Measurements from ENCODE around the gene SLC18A2. TPM values are rescaled to one million over a fixed set of nuclear protein-coding genes. Genes with fewer than 3 reads are reported as not detected.
"Not testable (repeated sequence)": the region's sequence is repeated elsewhere in the genome, so short reads cannot be mapped to it uniquely, and the experiment has no call there.

Gene SLC18A2
- total and polyA plus RNA-seq, 5 donors from 2014 or later = 0.09 to 0.25 (median 0.15) TPM; not detected in 1

DNA sequence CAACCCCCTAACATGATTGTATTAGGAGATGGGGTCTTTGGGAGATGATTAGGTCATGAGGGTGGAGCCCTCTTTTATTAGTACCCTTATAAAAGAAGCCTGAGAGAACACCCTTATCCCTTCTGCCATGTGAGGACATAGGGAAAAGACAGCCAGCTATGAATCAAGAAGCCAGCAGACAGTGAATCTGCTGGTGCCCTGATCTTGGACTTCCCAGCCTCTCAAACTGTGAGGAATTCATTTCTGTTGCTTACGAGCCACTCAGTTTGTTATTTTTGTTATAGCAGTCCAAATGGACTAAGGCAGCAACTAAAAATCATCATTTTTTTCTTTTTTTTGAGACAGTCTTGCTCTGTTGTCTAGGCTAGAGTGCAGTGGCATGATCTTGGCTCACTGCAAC, 59.8 kb downstream of the SLC18A2 start:
- peaks cover 0 to 13% (median 3%) of the 10 kb centered on the region in 7 donors for H3K9me3 Mint-ChIP-seq
- H3K36me3 ChIP-seq (ENCODE audit: control insufficient read depth, insufficient read depth, low read length) = peaks cover 5% of the 10 kb centered on the region
- no peaks in the 10 kb centered on the region for H3K9me3 ChIP-seq (ENCODE audit: control insufficient read depth in 2 of 2, low read length in 2 of 2)
- H3K27me3 ChIP-seq (ENCODE audit: control insufficient read depth, insufficient read depth, low read length) = no peaks in the 10 kb centered on the region
- no peak overlapping the region for H3K4me3 Mint-ChIP-seq
- H3K4me1 Mint-ChIP-seq = peaks cover 0 to 11% (median 9%) of the 10 kb centered on the region in 4 donors
- H3K4me1 ChIP-seq (ENCODE audit: control insufficient read depth, insufficient read depth, low read length, poor library complexity, severe bottlenecking) = no peaks in the 10 kb centered on the region
- no peak overlapping the region for H3K27ac Mint-ChIP-seq
- ATAC-seq (ENCODE audit: low read depth in 2 of 2) (no peak), DNase-seq (no peak)
- no peak overlapping the region for H3K27ac ChIP-seq (ENCODE audit: insufficient read depth, low read length, poor library complexity, severe bottlenecking)
- H3K36me3 Mint-ChIP-seq = peaks cover 24% of the 10 kb centered on the region
- H3K27me3 Mint-ChIP-seq = no peaks in the 10 kb centered on the region
- H3K4me3 ChIP-seq (ENCODE audit: low read depth, low read length) = no peak overlapping the region

DNA sequence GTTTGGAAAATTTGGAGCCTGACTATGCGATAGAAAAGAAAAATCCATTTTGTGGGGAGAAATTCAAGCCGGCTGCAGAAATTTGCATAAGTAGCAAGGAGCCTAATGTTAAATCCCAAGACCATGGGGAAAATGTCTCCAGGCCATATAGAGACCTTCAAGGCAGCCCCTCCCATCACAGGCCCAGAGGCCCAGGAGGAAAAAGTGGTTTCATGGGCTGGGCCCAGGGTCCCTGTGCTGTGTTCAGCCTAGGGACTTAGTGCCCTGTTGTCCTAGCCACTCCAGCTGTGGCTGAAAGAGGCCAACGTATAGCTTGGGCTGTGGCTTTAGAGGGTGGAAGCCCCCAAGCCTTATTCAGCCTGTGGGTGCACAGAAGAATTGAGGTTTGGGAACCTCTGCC, 62.5 kb downstream of the SLC18A2 start:
- H3K27me3 ChIP-seq (ENCODE audit: control insufficient read depth, insufficient read depth, low read length); ATAC-seq (ENCODE audit: low read depth in 2 of 2); H3K36me3 ChIP-seq (ENCODE audit: control insufficient read depth, insufficient read depth, low read length); H3K4me1 ChIP-seq (ENCODE audit: control insufficient read depth, insufficient read depth, low read length, poor library complexity, severe bottlenecking); H3K4me1 Mint-ChIP-seq; H3K27me3 Mint-ChIP-seq; H3K27ac Mint-ChIP-seq; H3K27ac ChIP-seq (ENCODE audit: insufficient read depth, low read length, poor library complexity, severe bottlenecking); DNase-seq; H3K4me3 ChIP-seq (ENCODE audit: low read depth, low read length); H3K4me3 Mint-ChIP-seq; H3K9me3 ChIP-seq (ENCODE audit: control insufficient read depth in 2 of 2, low read length in 2 of 2): not testable (repeated sequence)
- Mint-ChIP-seq H3K36me3 (peaks cover 24% of the 10 kb centered on the region), H3K9me3 (peaks cover 0 to 13% (median 3%) of the 10 kb centered on the region in 7 donors)

DNA sequence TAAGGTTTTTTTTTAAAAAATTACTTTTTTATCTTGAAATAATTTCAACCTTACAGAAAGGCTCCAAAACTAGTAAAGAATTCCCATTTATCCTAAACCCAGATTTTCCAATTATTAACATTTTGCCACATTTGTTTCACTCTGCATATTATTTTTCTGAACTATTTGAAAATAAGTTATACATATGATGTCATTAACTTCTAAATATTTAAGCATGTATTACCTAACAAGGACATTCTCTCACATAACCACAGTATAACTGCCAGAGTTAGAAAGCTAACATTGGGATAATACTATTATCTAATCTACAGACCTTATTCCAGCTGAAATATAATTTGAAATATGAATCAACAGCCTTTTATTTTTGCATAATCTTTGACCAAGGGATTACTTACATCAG, 65.8 kb downstream of the SLC18A2 start:
- Histone ChIP-seq H3K9me3 (ENCODE audit: control insufficient read depth in 2 of 2, low read length in 2 of 2) (no peaks in the 10 kb centered on the region), H3K27ac (ENCODE audit: insufficient read depth, low read length, poor library complexity, severe bottlenecking) (no peak overlapping the region), H3K27me3 (ENCODE audit: control insufficient read depth, insufficient read depth, low read length) (no peaks in the 10 kb centered on the region), H3K4me1 (ENCODE audit: control insufficient read depth, insufficient read depth, low read length, poor library complexity, severe bottlenecking) (no peaks in the 10 kb centered on the region), H3K36me3 (ENCODE audit: control insufficient read depth, insufficient read depth, low read length) (peaks cover 5% of the 10 kb centered on the region), H3K4me3 (ENCODE audit: low read depth, low read length) (no peak overlapping the region)
- Mint-ChIP-seq H3K4me3 (no peak overlapping the region), H3K27ac (no peak overlapping the region), H3K4me1 (peaks cover 0 to 19% (median 12%) of the 10 kb centered on the region in 4 donors), H3K36me3 (peaks cover 20% of the 10 kb centered on the region), H3K9me3 (peaks cover 0 to 11% (median 1%) of the 10 kb centered on the region in 7 donors), H3K27me3 (no peaks in the 10 kb centered on the region)
- ATAC-seq (ENCODE audit: low read depth in 2 of 2) (no peak), DNase-seq (no peak)

DNA sequence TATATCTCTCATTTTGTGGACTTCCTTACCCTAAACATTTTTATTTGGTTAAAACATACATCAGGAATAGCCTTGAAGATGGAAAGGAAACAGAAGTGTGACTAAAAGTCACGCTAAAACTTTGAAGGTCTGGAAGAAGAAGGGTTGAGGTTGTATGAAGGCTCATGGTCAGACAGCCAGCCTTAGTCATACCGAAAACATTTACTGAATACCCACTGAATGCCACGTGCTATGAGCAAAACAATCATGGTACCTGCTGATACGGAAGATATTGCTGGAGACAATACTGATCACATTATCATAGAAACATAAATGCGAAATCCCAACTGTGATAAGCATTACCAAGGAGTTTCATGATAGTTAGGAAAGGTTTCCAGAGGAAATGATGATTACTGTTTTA, 70.3 kb downstream of the SLC18A2 start:
- H3K4me3 ChIP-seq (ENCODE audit: low read depth, low read length) = no peak overlapping the region
- H3K4me3 Mint-ChIP-seq = no peak overlapping the region
- peak overlapping the region in 1 of 3 donors; percentile 40 for H3K27ac Mint-ChIP-seq
- H3K27ac ChIP-seq (ENCODE audit: insufficient read depth, low read length, poor library complexity, severe bottlenecking) = no peak overlapping the region
- H3K4me1 ChIP-seq (ENCODE audit: control insufficient read depth, insufficient read depth, low read length, poor library complexity, severe bottlenecking) = no peaks in the 10 kb centered on the region
- H3K27me3 Mint-ChIP-seq = no peaks in the 10 kb centered on the region
- DNase-seq (no peak), ATAC-seq (ENCODE audit: low read depth in 2 of 2) (no peak)
- no peaks in the 10 kb centered on the region for H3K9me3 ChIP-seq (ENCODE audit: control insufficient read depth in 2 of 2, low read length in 2 of 2)
- no peaks in the 10 kb centered on the region for H3K27me3 ChIP-seq (ENCODE audit: control insufficient read depth, insufficient read depth, low read length)
- peaks cover 7% of the 10 kb centered on the region for H3K36me3 ChIP-seq (ENCODE audit: control insufficient read depth, insufficient read depth, low read length)
- peaks cover 0 to 27% (median 15%) of the 10 kb centered on the region in 4 donors for H3K4me1 Mint-ChIP-seq
- peaks cover 29% of the 10 kb centered on the region for H3K36me3 Mint-ChIP-seq
- no peaks in the 10 kb centered on the region for H3K9me3 Mint-ChIP-seq

DNA sequence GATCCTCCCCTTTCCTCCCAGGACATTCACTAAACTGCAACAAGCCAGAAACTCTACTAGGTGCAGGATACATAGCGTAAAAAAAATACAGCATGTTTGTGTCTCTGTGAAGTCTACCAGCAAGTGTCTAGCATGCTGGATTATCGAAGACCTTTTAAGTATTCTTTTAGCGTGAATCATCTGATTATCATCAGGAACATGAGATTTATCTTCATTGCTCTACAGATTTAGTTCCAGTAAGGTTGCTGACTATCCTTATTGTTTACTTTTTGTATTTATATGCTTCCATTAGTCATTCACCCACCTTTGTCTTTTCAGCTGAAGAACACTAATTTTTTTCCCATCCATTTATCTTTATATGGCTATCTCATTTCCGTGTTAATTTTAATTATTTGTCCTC, 71.5 kb downstream of the SLC18A2 start:
- Mint-ChIP-seq H3K27ac (no peak overlapping the region), H3K27me3 (no peaks in the 10 kb centered on the region), H3K9me3 (no peaks in the 10 kb centered on the region), H3K4me1 (peaks cover 0 to 29% (median 15%) of the 10 kb centered on the region in 4 donors), H3K4me3 (no peak overlapping the region), H3K36me3 (peaks cover 32% of the 10 kb centered on the region)
- DNase-seq (no peak), ATAC-seq (ENCODE audit: low read depth in 2 of 2) (no peak)
- no peaks in the 10 kb centered on the region for H3K9me3 ChIP-seq (ENCODE audit: control insufficient read depth in 2 of 2, low read length in 2 of 2)
- H3K27ac ChIP-seq (ENCODE audit: insufficient read depth, low read length, poor library complexity, severe bottlenecking) = no peak overlapping the region
- H3K4me3 ChIP-seq (ENCODE audit: low read depth, low read length) = no peak overlapping the region
- no peaks in the 10 kb centered on the region for H3K27me3 ChIP-seq (ENCODE audit: control insufficient read depth, insufficient read depth, low read length)
- H3K36me3 ChIP-seq (ENCODE audit: control insufficient read depth, insufficient read depth, low read length) = peaks cover 7% of the 10 kb centered on the region
- H3K4me1 ChIP-seq (ENCODE audit: control insufficient read depth, insufficient read depth, low read length, poor library complexity, severe bottlenecking) = no peaks in the 10 kb centered on the region

DNA sequence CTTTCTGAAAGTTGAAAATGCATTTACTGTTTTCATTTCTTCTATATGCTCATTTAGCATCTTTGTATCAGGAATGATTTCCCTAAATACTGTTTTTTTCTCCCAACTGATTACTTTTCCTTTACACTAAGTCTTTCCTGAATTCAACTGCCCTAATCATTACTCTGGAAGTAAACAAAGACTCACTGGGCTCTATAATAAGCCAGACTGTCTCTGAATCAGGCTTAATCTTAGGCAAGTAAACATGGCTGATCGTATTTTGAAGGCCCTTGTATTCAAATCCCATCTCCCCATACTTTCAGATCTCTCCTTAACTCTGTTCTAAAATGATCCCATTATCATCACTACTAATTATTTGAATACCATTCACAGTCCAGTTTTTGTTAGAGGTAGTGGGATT, 72.7 kb downstream of the SLC18A2 start:
- no peak overlapping the region for H3K4me3 Mint-ChIP-seq
- H3K27me3 Mint-ChIP-seq = no peaks in the 10 kb centered on the region
- peaks cover 7% of the 10 kb centered on the region for H3K36me3 ChIP-seq (ENCODE audit: control insufficient read depth, insufficient read depth, low read length)
- H3K4me1 Mint-ChIP-seq = peaks cover 0 to 27% (median 13%) of the 10 kb centered on the region in 4 donors
- peaks cover 0 to 1% (median 0%) of the 10 kb centered on the region in 7 donors for H3K9me3 Mint-ChIP-seq
- no peak overlapping the region for H3K4me3 ChIP-seq (ENCODE audit: low read depth, low read length)
- no peaks in the 10 kb centered on the region for H3K4me1 ChIP-seq (ENCODE audit: control insufficient read depth, insufficient read depth, low read length, poor library complexity, severe bottlenecking)
- H3K27me3 ChIP-seq (ENCODE audit: control insufficient read depth, insufficient read depth, low read length) = no peaks in the 10 kb centered on the region
- H3K9me3 ChIP-seq (ENCODE audit: control insufficient read depth in 2 of 2, low read length in 2 of 2) = no peaks in the 10 kb centered on the region
- peaks cover 37% of the 10 kb centered on the region for H3K36me3 Mint-ChIP-seq
- ATAC-seq (ENCODE audit: low read depth in 2 of 2) (no peak), DNase-seq (no peak)
- H3K27ac Mint-ChIP-seq = no peak overlapping the region
- no peak overlapping the region for H3K27ac ChIP-seq (ENCODE audit: insufficient read depth, low read length, poor library complexity, severe bottlenecking)

DNA sequence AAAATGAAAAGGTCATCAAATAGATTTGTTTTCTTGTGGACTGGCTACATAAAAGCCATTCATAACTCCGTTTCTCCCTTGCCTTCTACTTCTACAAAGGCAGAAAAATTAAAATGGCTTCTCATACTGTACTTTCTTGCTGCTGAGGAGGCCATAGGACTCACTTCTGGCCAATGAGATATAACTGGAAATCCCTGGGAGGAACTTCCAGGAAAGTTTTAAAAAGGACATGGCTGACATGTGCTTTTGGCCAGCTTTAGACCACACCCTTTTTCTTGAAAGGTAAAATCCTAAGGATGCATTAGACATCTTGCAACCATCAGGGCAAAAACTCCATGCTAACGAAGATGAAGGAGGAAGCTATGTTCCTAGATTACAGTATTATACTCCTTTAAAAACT, 75.8 kb downstream of the SLC18A2 start:
- H3K27me3 Mint-ChIP-seq = no peaks in the 10 kb centered on the region
- H3K9me3 Mint-ChIP-seq = peaks cover 0 to 1% (median 0%) of the 10 kb centered on the region in 7 donors
- no peak for ATAC-seq (ENCODE audit: low read depth in 2 of 2)
- DNase-seq = no peak
- H3K4me1 Mint-ChIP-seq = peaks cover 0 to 16% (median 8%) of the 10 kb centered on the region in 4 donors
- Histone ChIP-seq H3K27me3 (ENCODE audit: control insufficient read depth, insufficient read depth, low read length) (no peaks in the 10 kb centered on the region), H3K4me3 (ENCODE audit: low read depth, low read length) (no peak overlapping the region), H3K36me3 (ENCODE audit: control insufficient read depth, insufficient read depth, low read length) (peaks cover 7% of the 10 kb centered on the region), H3K27ac (ENCODE audit: insufficient read depth, low read length, poor library complexity, severe bottlenecking) (no peak overlapping the region), H3K4me1 (ENCODE audit: control insufficient read depth, insufficient read depth, low read length, poor library complexity, severe bottlenecking) (no peaks in the 10 kb centered on the region), H3K9me3 (ENCODE audit: control insufficient read depth in 2 of 2, low read length in 2 of 2) (no peaks in the 10 kb centered on the region)
- H3K4me3 Mint-ChIP-seq = no peak overlapping the region
- H3K36me3 Mint-ChIP-seq = peaks cover 34% of the 10 kb centered on the region
- no peak overlapping the region for H3K27ac Mint-ChIP-seq

DNA sequence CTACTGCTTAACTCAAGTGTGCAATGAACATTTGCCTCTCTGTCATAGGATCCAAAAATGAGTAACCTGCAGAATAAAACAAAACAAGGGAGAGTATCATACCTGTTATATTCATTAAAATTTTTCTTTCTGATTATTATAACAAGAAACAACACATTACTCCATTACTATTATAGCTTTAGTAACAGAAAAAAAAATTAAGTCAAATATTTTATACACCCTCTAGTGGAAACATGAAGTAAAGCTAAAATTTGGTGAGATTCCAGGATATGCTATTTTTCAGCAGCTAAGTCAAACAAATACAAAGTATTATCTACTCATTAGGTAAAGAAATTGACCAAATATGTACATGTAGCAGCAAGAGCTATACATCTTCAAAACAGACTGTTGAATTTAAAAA, 78.0 kb downstream of the SLC18A2 start:
- peaks cover 5% of the 10 kb centered on the region for H3K4me1 ChIP-seq (ENCODE audit: control insufficient read depth, insufficient read depth, low read length, poor library complexity, severe bottlenecking)
- Mint-ChIP-seq H3K4me3 (no peak overlapping the region), H3K27me3 (no peaks in the 10 kb centered on the region), H3K36me3 (peaks cover 16% of the 10 kb centered on the region), H3K27ac (no peak overlapping the region), H3K4me1 (peaks cover 2 to 15% (median 6%) of the 10 kb centered on the region in 4 donors), H3K9me3 (peaks cover 0 to 1% (median 0%) of the 10 kb centered on the region in 7 donors)
- no peak overlapping the region for H3K4me3 ChIP-seq (ENCODE audit: low read depth, low read length)
- H3K9me3 ChIP-seq (ENCODE audit: control insufficient read depth in 2 of 2, low read length in 2 of 2) = no peaks in the 10 kb centered on the region
- no peak overlapping the region for H3K27ac ChIP-seq (ENCODE audit: insufficient read depth, low read length, poor library complexity, severe bottlenecking)
- H3K27me3 ChIP-seq (ENCODE audit: control insufficient read depth, insufficient read depth, low read length) = no peaks in the 10 kb centered on the region
- DNase-seq = no peak
- ATAC-seq (ENCODE audit: low read depth in 2 of 2) = no peak
- peaks cover 4% of the 10 kb centered on the region for H3K36me3 ChIP-seq (ENCODE audit: control insufficient read depth, insufficient read depth, low read length)

Data from CD4-positive, CD25-positive, alpha-beta regulatory T cell (primary cell).